HG03097 (cell line): ENCODE measurements around the gene TMEM135.
"Not testable (repeated sequence)": the region's sequence is repeated elsewhere in the genome, so short reads cannot be mapped to it uniquely, and the experiment has no call there.

Source experiments
- ATAC-seq: cut with Tn5 transposase; IDR thresholded peaks from one replicate; pipeline ENCODE4 v1.9.1; 2021; ENCODE audit not compliant: unreplicated experiment, low FRiP score

The TMEM135 gene

DNA sequence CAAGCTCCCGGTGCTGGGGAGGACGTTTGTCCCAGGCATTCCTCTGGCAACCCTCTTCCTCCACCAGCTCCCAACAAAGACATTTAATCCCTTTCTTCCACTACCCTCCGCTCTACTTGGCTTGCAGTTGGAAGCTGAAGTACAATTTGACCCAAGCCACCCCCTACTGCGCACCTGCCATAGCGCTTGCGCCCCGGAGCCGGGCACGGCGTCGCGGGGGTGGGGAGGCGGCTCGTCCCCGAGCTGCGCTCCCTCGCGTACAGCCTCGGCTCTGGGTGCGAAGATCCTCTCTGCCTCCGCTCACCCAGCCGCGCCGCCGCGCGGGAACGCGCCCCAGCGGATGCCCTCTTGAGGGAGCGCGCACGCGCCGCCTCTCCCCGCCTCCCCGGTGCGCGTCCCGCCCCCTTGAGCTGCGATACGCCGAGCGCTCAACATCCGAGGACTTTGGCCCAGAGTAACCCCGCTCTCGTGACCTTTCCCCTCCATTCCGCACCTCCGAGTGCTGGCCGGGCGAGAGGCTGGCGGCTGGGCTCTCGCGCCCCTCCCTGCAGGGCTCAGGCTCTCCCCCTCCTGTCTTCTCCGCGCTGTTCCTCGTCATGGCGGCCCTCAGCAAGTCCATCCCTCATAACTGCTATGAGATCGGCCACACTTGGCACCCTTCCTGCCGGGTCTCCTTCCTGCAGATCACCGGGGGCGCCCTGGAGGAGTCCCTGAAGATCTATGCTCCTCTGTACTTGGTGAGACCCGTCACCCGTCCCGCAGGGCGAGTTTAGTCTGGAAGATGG, at the start of gene TMEM135:
TMEM135 (plus strand) TSS at position 485 of the 785 bp plus-strand sequence; CDS start at position 597, 112 bp downstream.
- ATAC-seq: peak; percentile 99

DNA sequence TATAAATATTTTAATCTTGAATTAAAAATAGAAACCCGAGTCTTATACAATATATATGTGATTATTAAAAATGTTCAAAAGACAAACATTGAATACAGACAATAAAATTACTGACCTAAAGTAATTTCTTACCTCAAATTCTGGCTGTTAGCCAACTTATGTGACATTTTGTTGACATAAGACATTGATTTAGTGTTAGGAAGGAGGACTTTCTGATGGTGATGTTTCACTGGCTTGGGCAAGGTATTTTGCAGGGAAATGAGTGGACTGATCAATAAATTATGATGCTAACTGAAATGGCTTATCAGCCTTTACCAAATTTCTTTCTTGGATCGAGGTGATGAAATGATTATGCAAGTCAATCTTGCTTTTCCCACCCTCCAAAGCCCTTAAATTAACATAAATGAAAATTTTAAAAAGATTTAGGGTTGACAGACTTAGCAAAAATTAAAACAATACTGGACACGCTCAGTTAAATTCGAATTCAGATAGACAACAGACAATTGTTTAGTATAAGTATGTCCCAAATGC, 49.3 kb upstream of the TMEM135 start:
- ATAC-seq: no peak

DNA sequence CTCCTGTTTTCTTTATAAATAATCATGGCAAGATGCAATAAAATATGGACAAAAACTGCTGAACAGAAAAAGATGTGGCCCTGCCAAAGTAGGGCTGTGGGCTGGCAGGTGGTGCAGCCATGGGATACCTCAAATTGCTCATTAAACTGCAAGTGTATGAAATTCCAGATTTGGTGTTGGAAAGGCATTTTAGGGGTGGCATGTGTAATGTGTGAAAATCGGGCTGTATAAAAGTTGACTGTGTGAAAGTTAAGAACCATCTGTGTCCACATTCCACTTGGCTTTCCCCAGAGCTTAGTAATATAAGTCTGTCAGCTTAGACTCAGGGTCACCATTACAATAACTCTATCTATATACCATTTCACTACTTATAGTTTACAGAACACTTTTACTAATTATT, 47.7 kb upstream of the TMEM135 start:
- ATAC-seq: no peak

DNA sequence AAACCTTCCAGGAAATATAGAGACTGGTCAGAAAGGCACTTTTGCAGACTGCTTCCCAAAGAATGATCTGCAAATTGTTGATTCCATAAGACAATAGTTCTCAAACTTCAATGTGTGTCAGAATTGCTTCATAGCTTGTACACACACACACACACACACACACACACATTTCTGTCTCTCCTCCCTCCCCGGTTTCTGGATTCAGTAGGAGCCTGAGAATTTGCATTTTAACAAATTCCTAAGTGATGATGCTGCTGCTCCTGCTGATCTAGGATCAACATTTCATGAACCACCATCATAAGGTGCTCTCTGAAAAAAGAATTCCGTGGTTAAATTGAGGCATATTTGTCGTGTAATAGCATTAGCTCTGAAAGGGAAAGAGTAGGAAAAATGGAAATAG, 47.2 kb upstream of the TMEM135 start:
- ATAC-seq: no peak

DNA sequence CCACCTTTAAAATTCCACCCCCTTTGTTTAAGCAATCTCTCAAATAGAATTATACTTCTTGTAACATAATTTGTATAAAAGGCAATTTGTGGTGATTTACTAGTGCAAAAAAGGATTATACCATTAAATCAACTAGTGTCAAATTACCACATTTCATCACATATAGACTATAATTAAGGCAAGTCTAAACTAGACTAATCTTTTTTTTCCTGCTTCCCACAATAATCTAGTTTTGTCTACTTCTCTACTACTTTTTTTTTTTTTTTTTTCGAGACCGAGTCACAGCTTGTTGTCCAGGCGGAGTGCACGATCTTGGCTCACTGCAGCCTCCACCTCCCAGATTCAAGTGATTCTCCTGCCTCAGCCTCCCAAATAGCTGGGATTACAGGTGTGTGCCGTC, 46.4 kb upstream of the TMEM135 start:
- no peak for ATAC-seq

DNA sequence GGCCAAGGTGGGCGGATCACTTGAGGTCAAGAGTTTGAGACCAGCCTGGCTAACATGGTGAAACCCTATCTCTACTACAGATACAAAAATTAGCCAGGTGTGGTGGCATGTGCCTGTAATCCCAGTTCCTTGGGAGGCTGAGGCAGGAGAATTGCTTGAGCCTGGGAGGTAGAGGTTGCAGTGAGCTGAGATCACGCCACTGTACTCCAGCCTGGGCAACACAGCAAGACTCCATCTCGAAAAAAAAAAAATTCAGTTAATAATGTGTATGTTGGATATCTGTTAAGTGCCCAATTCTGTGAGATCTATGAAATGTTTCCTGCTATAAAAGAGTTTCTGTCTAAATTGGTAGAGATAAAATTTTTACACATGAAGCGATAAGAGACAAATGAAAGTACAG, 45.4 kb upstream of the TMEM135 start:
- not testable (repeated sequence) for ATAC-seq

DNA sequence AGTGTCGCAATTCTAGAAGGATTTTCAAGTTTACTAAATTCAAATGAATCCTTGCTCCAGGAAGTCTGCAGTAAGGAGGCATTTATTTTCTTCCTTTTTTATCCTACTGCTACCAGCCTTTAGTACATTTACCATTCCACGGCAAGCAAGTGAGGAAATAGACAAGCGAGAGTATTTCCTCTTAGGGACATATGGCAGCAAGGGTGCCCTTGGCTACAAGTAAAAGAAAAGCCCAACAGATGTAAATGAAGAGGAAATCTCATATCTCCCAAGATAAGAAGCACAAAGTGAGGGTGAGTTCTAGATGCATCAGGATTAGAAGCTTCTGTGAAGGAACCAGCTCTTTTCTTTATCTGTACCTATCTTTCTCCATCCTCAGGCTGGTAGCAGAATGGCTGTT, 44.7 kb upstream of the TMEM135 start:
- ATAC-seq: no peak

DNA sequence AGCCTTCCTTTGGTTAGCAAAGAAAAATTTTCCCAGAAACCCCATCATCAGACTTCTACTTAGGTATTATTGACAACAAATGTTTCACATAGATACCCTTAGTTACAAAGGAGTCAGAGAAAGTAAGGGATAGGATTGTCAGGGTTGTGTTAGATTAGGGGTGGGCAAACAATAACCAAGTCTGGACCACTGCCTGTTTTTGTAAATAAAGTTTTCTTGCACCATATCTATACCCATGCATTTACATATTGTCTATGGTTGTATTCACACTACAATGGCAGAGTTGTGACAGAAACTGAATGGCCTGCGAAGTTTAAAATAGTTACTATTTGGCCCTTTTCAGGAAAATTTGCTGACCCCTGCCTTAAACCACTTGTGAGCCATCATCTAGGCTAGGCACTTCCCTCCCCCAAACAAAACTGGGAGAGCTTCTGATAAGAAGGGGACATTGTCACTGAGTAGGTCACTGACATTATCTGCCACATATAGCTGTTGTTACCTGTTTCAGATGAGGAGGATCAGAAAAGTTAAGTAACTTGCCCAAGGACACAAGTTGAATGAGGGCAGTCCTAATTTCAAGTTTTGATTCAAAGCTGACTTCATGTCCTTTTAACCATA, 40.7 kb upstream of the TMEM135 start:
- no peak for ATAC-seq

DNA sequence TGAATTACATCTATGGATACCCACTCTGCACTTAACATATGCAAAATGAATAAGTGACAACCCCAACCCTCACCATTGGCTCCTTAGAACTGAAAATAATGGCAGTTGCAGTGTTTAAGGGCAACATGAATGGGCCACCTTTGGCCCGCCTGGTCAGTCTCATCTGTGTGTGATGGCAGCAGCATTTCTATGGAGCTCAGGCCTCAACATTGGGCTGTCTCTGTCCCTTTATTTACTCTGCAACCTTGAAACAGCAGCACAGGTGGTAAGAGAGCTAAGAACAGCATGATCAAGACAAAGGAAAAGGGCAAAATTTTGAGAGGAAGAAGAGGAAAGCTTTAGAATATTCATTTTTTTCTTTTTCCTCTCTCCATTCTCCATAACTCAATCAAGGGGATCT, 38.3 kb upstream of the TMEM135 start:
- ATAC-seq: no peak

DNA sequence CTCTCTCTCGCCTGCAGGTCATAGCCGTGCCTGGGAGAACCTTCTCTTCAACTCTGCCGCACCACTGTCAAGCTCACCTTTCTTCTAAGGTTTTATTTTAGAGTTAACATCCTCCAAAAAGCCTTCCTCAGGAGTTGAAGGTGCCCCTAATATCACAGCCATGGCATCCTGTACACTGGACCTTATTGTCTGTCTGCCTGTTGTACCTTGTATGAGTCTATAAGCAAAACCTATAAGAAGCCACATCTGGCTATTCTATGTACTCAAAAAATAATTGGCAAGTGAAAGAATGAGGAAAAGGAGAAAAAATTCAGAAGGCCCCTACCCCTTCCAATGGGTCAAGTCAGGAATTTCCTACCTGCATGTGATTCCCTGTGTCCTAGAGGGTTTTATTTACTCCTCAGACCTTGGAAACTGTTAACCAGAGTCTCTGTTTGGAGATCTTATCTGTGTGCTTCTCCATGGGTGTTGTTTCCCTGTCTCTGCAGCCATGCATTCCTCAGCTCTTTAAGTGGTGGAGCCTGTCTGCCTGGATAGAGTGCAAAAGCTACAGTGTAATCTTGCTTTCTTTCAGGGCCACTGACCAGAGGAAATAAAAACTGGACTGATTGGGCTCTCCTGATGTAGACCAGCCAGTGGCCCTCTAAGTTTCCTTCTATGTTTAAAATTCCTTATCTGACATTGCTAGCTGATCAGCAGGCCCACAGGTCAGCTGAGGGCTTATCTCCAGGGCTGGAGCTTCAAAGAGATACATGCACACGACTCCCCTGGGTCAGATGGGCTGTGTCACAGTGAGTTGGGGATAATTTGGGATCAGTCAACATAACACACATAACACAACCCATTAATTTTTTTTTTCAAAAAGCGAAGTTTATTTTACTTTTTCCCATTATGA, 37.6 kb upstream of the TMEM135 start:
- ATAC-seq: no peak

DNA sequence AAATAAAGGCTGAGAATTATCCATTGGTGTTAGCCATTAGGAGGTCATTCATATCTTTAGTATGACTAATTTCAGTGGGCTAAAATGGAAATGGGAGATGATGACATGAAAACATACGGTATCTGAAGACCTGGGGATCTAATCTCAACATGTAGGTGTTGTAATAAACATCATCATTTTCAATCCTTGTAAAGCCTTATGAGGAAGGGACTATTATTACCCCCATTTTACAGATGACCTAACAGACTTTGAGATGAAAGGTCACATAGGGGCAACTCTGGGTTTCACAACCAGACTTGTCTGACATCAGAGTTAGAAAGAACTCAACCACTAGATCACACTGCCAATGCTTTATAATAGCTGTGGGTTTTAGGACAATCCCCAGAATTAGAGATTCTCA, 34.8 kb upstream of the TMEM135 start:
- ATAC-seq: no peak

DNA sequence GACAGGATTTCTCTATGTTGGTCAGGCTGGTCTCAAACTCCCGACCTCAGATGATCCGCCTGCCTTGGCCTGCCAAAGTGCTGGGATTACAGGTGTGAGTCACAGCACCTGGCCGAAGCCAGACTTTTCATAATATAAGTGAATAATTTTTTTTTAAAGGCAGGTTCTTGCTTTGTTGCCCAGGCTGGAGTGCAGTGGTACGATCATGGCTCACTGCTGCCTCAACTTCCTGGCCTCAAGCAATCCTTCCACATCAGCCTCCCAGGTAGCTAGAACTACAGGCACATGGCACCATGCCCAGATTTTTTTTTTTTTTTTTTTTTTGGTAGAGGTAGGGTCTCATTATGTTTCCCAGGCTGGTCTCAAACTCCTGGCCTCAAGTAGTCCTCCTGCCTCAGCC, 33.5 kb upstream of the TMEM135 start:
- ATAC-seq: not testable (repeated sequence)

DNA sequence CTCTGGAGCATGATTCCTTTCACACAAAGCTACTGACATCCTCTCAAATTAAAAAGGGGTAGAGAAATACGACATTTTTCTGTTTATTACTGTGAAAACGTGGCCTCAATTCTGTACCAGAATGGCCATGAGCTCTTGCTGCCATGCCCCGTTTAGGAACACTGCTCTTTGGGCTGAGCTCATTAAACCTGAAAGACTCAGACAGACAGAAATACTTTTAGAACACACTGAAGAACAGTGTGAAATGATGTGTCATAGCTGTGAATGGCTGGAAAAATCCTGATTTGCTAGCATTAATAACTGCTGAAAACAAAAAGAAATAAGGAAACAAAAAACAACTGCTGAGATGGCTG, 32.2 kb upstream of the TMEM135 start:
- ATAC-seq: no peak

DNA sequence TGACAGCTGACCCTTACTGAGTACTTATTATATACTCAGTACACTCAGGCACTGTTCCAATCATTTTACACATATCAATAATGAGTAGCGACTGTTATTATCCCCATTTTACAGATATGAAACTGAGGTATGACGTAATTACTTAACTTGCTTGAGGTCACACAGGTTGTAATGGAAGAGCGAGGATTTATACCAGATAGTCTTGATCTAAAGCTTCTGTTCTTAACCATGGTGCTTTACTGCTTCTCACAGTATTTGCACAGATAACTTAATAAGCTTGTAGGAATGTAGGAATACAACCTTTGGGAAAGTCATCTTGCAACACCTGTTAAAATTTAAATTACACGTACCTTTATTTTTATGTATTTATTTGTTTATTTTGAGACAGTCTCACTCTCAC, 31.7 kb upstream of the TMEM135 start:
- ATAC-seq: no peak

DNA sequence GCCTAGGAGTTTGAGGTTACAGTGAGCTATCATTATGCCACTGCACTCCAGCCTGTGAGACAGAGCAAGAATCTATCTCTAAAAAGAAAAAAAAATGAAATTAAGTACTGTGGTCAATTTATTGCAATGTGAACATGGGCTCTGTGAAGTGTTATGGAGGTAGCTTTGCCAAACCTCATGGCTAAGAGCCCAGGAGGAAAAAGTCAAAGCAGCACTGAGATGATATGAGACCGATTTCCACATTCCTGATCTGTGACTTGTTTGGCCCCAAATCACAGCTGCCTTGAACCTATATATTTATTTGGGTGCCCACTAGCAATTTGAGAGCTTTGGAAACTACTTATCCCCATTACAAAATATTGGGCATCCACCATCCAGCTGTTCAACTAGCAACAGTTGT, 29.8 kb upstream of the TMEM135 start:
- no peak for ATAC-seq

DNA sequence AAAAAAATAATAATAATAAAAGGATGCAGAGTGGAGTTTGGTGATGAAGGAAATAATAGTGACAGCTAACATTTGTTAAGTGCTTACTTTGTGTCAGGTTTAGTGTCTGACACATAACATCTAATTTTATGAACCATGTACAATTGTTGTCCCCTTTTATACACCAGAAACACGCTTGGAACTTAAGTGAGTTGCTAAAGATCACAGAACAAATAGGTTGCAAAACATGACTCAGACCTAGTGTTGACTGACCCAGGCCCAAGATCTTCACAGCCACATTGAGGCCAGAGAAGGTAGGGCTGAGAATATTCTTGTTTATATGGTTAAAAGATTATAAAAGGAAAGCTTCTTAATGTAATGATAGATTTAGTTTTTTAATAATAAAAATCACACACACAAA, 25.6 kb upstream of the TMEM135 start:
- ATAC-seq: no peak

DNA sequence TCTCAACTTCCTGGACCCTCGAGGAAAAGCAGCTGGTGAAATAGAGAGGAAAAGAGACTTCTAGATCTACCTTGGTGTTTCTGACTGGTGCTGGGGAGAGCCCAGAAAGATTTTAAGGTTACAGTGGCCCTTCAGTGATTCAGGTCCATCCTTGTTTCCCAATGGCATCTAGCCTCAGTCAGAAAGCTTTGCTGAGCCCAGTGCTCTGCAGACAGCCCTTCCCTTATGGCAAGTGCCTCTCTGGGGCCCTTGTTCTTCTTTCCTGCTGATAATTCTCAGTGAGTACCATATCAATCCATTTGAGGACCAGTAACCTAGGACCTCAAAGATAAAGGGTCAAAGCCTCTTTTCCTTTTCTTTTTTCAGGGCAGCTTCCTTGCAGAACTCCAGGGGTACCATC, 25.1 kb upstream of the TMEM135 start:
- no peak for ATAC-seq

DNA sequence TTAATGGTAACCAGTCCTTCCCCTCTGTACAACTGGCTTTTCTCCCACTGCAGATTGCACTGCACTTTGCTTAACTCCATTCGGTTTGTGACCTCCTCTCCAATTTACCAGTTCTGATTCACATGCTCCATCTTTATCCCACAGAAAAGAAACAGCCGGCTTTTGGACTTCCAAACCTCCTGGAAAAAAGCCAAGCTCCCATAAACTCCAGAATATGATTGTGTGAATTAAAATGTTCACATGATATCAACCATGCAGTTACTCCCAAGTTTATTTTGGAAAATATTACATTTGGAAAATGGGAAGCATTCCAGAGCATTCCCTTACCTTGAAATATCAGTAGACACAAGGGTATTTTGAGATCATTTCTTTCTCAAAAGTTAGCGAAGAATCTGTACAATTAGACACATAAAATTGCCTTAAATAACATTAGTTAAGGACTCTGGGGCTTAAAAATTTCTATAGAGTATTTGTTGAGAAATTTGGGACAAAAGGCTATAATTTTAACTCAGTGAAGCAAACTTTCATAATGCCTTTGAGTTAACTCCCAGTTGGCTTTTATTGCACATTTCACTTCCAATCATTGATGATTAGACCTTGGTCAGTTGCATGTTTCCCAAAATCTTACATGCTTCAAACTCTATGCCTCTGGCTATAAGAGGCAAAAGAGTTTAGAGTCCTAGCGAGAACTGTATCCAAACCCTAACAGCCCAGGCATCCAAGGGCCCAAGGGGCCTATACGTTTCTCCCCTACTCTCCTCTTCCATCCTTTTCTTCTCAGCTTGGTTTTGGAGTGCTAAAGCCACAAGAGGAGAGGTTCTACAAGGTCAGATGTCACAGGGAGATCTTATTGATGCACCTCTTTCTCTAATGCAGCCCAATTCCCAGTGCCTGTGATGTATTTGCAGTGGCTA, 23.6 kb upstream of the TMEM135 start:
- ATAC-seq: no peak

DNA sequence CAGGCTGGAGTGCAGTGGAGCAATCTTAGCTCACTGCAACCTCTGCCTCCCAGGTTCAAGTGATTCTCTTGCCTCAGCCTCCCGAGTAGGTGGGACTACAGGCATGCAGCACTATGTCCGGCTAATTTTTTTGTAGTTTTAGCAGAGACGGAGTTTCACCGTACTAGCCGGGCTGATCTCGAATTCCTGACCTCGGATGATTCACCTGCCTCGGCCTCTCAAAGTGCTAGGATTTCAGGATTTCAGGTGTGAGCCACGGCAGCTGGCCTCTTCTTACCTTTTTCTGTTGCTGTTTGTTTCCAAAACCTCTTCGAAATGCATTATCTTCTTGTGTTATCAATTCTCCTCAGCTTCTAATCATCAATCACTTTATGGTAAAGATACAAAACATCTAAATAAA, 22.1 kb upstream of the TMEM135 start:
- ATAC-seq: no peak

DNA sequence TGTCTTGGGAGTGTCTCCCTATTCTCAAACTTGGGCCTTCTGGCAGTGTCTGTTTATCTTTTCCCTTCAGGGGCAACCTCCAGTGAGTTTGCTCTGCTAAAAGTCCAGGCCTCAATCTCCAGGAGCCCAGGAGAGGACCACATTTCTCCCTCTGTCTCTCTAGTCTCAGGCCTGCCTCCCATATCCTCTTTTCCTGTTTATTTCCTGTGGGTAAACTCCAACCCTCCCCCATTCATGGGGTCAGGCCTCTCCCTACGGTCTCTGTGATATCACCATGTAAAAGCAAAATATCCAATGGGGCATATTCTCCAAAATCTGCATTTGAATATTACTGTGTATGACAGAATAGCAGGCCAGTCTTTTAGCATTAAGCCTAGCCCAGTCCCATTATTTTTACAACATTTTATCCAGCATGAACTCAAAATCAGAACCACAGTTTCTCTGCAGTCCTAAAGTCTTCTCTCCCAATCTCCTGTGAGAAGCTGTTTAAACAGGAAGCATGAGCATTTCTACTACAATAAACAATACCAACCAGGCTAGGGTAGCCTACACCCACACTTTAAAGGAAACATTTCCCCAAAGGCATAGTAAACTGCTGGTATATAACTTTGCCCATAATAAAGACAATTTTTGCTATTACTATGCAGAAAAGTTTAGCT, 18.0 kb upstream of the TMEM135 start:
- ATAC-seq: no peak
